OCI-LY3 (cell line): ENCODE results near the gene TTC28.

Source experiments
- H2AFZ ChIP-seq: fragments of 200-600, 300-600 bp; shearing (Covaris generic); 2 replicates; pipeline ENCODE4 v1.6.0; 2014; ENCODE audit warnings: antibody characterized with exemption, low read depth, low read length
- H3K27ac ChIP-seq: fragments of 200-600, 300-600 bp; sonication (generic); 2 replicates; pipeline ENCODE4 v1.5.1; 2014; ENCODE audit warnings: mild to moderate bottlenecking, low read length, moderate library complexity, mixed read lengths
- H3K27me3 ChIP-seq: fragments of 200-600, 300-600 bp; sonication (generic); 2 replicates; pipeline ENCODE4 v1.6.1; 2014; ENCODE audit warnings: low read depth, low read length, mixed read lengths
- H3K36me3 ChIP-seq: fragments of 200-600, 300-600 bp; sonication (generic); replicated peaks from 2 replicates; pipeline ENCODE3; 2014; ENCODE audit warnings: low read depth, low read length, mixed read lengths
- H3K4me1 ChIP-seq: fragments of 300-600, 200-600 bp; sonication (generic); 2 replicates; pipeline ENCODE4 v1.6.1; 2014; ENCODE audit warnings: low read length, mixed read lengths
- H3K4me2 ChIP-seq: fragments of 200-600, 300-600 bp; sonication (generic); 2 replicates; pipeline ENCODE4 v1.6.1; 2014; ENCODE audit warnings: low read length, mixed read lengths
- H3K4me3 ChIP-seq: fragments of 300-600, 200-600 bp; sonication (generic); 2 replicates; pipeline ENCODE4 v1.5.1; 2014; ENCODE audit warnings: antibody characterized with exemption, mild to moderate bottlenecking, low read length, moderate library complexity
- H3K79me2 ChIP-seq: fragments of 300-600, 200-600 bp; shearing (Covaris generic); 2 replicates; pipeline ENCODE4 v1.6.1; 2014; ENCODE audit warnings: mild to moderate bottlenecking, low read length, mixed read lengths
- H3K9ac ChIP-seq: fragments of 300-600, 200-600 bp; shearing (Covaris generic); 2 replicates; pipeline ENCODE4 v1.6.0; 2014; ENCODE audit warnings: mild to moderate bottlenecking, low read length, moderate library complexity
- H3K9me3 ChIP-seq: fragments of 200-600, 300-600 bp; shearing (Covaris generic); 2 replicates; pipeline ENCODE4 v1.6.1; 2014; ENCODE audit warnings: low read length, mixed read lengths; ENCODE audit not compliant: insufficient read depth
- H4K20me1 ChIP-seq: fragments of 200-600, 300-600 bp; sonication (generic); 2 replicates; pipeline ENCODE4 v1.6.1; 2016; ENCODE audit warnings: low read length, mixed read lengths; ENCODE audit not compliant: insufficient read depth
- EZH2phosphoT487 ChIP-seq: fragments of 200-600 bp; shearing (Covaris generic); IDR thresholded peaks from 2 replicates; pipeline ENCODE4 v1.6.1; 2018; ENCODE audit warnings: antibody characterized with exemption, mixed run types, low read depth
- TF ChIP-seq, protein P1 (sequence below): fragments of 200-600, 300-600 bp; sonication (generic); IDR thresholded peaks from 2 replicates; pipeline ENCODE4 v1.5.1; 2014; ENCODE audit warnings: antibody characterized with exemption, low read length, low read depth

TTC28 gene

DNA sequence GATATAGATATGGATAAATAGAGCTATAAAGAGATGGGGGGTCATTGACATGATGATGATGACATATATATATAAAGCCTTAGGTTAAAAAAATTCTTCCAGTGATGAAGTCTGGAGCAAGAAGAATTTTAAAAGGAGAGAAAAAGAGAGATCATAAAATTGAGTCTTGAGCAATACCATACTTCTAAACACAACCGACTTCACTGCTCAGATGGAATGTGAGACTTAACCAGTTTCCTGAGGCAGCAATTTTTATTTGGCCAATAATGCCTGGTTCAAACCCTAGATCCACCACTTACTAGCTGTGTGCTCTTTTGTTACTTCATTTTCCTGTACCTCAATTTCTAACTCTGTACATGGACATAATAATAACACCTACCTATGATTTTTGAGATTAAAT is 229.5 kb downstream of the TTC28 start:
- Histone ChIP-seq H3K4me2 (no peak overlapping the region), H3K27ac (no peak overlapping the region), H4K20me1 (no peaks in the 10 kb centered on the region), H3K36me3 (peaks cover 3% of the 10 kb centered on the region), H3K4me1 (no peaks in the 10 kb centered on the region), H3K9ac (no peak overlapping the region), H3K79me2 (no peaks in the 10 kb centered on the region), H2AFZ (no peak overlapping the region), H3K27me3 (no peaks in the 10 kb centered on the region), H3K4me3 (no peak overlapping the region), H3K9me3 (no peaks in the 10 kb centered on the region)
- TF ChIP-seq, protein P1, sequence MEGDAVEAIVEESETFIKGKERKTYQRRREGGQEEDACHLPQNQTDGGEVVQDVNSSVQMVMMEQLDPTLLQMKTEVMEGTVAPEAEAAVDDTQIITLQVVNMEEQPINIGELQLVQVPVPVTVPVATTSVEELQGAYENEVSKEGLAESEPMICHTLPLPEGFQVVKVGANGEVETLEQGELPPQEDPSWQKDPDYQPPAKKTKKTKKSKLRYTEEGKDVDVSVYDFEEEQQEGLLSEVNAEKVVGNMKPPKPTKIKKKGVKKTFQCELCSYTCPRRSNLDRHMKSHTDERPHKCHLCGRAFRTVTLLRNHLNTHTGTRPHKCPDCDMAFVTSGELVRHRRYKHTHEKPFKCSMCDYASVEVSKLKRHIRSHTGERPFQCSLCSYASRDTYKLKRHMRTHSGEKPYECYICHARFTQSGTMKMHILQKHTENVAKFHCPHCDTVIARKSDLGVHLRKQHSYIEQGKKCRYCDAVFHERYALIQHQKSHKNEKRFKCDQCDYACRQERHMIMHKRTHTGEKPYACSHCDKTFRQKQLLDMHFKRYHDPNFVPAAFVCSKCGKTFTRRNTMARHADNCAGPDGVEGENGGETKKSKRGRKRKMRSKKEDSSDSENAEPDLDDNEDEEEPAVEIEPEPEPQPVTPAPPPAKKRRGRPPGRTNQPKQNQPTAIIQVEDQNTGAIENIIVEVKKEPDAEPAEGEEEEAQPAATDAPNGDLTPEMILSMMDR = no peak
- TF ChIP-seq EZH2phosphoT487 = no peak

DNA sequence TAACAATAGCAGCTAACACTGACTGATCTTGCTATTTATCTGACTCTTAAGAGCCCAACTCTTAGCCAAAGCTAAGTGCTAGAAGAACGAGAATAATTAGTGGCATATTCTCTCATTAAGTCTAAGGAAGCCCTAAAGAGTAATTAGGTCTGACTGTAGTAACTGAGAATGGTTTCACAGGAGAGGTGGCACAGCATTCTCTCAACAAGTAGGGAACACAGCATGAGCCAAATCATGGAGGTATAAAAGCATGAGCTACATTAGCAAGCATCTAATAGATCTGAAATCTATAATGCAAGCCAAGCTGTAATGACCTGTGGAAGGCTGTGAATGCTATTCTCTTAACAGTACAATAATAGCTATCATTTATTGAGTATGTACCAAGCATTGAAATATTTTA is 230.6 kb downstream of the TTC28 start:
- no peaks in the 10 kb centered on the region for H3K79me2 ChIP-seq
- no peak overlapping the region for H3K4me2 ChIP-seq
- H4K20me1 ChIP-seq = no peaks in the 10 kb centered on the region
- no peak overlapping the region for H3K27ac ChIP-seq
- no peak overlapping the region for H3K4me3 ChIP-seq
- no peaks in the 10 kb centered on the region for H3K9me3 ChIP-seq
- no peak for TF ChIP-seq EZH2phosphoT487
- TF ChIP-seq, protein P1 = no peak
- no peak overlapping the region for H2AFZ ChIP-seq
- H3K4me1 ChIP-seq = no peaks in the 10 kb centered on the region
- 0 out of 2 replicates have a peak, but pooled peaks cover 5% of the 10 kb centered on the region for H3K27me3 ChIP-seq
- peaks cover 3% of the 10 kb centered on the region for H3K36me3 ChIP-seq
- no peak overlapping the region for H3K9ac ChIP-seq

GRCh38 chr22:28448625-28449024 is 231.0 kb downstream of the TTC28 start:
- H3K4me1 ChIP-seq = no peaks in the 10 kb centered on the region
- H3K36me3 ChIP-seq = peaks cover 3% of the 10 kb centered on the region
- no peak overlapping the region for H3K27ac ChIP-seq
- H4K20me1 ChIP-seq = no peaks in the 10 kb centered on the region
- no peak for TF ChIP-seq EZH2phosphoT487
- TF ChIP-seq, protein P1 = no peak
- no peak overlapping the region for H2AFZ ChIP-seq
- H3K9me3 ChIP-seq = no peaks in the 10 kb centered on the region
- no peak overlapping the region for H3K4me2 ChIP-seq
- H3K4me3 ChIP-seq = no peak overlapping the region
- no peak overlapping the region for H3K9ac ChIP-seq
- H3K79me2 ChIP-seq = no peaks in the 10 kb centered on the region
- H3K27me3 ChIP-seq = 0 out of 2 replicates have a peak, but pooled peaks cover 5% of the 10 kb centered on the region

- no peak overlapping the region for H3K9ac ChIP-seq
Measured at GRCh38 chr22:28444659-28445058, 235.0 kb downstream of the TTC28 start.

More at GRCh38 chr22:28444659-28445058, 235.0 kb downstream of the TTC28 start:
- Histone ChIP-seq H3K4me2 (no peak overlapping the region), H2AFZ (no peak overlapping the region), H4K20me1 (no peaks in the 10 kb centered on the region), H3K79me2 (no peaks in the 10 kb centered on the region), H3K4me1 (peaks cover 13% of the 10 kb centered on the region), H3K27me3 (peaks cover 5% of the 10 kb centered on the region; the same call in 1 of the 2 replicates), H3K4me3 (no peak overlapping the region), H3K36me3 (no peaks in the 10 kb centered on the region), H3K9me3 (no peaks in the 10 kb centered on the region), H3K27ac (no peak overlapping the region)
- no peak for TF ChIP-seq EZH2phosphoT487
- TF ChIP-seq, protein P1 = no peak
